H9 (cell line): ENCODE measurements around the gene PPP1R13B. TPM values are rescaled to one million over a fixed set of nuclear protein-coding genes. Genes with fewer than 3 reads are reported as not detected.

Source experiments
- DNase-seq: peaks from one replicate; pipeline ENCODE4 v3.0.0-alpha.2; 2017
- H2AFZ ChIP-seq: one replicate; pipeline ENCODE4 v1.6.1; 2013; ENCODE audit warnings: mild to moderate bottlenecking, low read length, control low read depth, moderate library complexity
- H2AK5ac ChIP-seq: 2 replicates; pipeline ENCODE4 v1.6.1; 2013; ENCODE audit warnings: low read length, control low read depth, mixed read lengths; ENCODE audit not compliant: insufficient read length
- H2BK120ac ChIP-seq: one replicate; pipeline ENCODE4 v1.6.1; 2013; ENCODE audit warnings: low read depth, mild to moderate bottlenecking, low read length, control low read depth, inconsistent platforms; ENCODE audit not compliant: poor library complexity, severe bottlenecking
- H2BK12ac ChIP-seq: 2 replicates; pipeline ENCODE4 v1.6.1; 2013; ENCODE audit warnings: low read length, control low read depth, mixed read lengths, low read depth; ENCODE audit not compliant: insufficient read length
- H2BK15ac ChIP-seq: 2 replicates; pipeline ENCODE4 v1.6.1; 2013; ENCODE audit warnings: low read depth, low read length, control low read depth
- H2BK20ac ChIP-seq: one replicate; pipeline ENCODE4 v1.6.1; 2013; ENCODE audit warnings: low read depth, mild to moderate bottlenecking, low read length, control low read depth, inconsistent platforms; ENCODE audit not compliant: poor library complexity, severe bottlenecking
- H2BK5ac ChIP-seq: 2 replicates; pipeline ENCODE4 v1.6.1; 2013; ENCODE audit warnings: low read length, control low read depth, mixed read lengths; ENCODE audit not compliant: insufficient read length
- H3K14ac ChIP-seq: 2 replicates; pipeline ENCODE4 v1.6.1; 2013; ENCODE audit warnings: low read length, control low read depth; ENCODE audit not compliant: insufficient read depth
- H3K18ac ChIP-seq: 2 replicates; pipeline ENCODE4 v1.6.1; 2013; ENCODE audit warnings: low read depth, mild to moderate bottlenecking, mixed read lengths, low read length, control low read depth; ENCODE audit not compliant: insufficient read length
- H3K23ac ChIP-seq: 2 replicates; pipeline ENCODE4 v1.6.1; 2013; ENCODE audit warnings: low read length, control low read depth, mixed read lengths, low read depth; ENCODE audit not compliant: insufficient read length
- H3K23me2 ChIP-seq: 2 replicates; pipeline ENCODE4 v1.6.1; 2013; ENCODE audit warnings: low read depth, mild to moderate bottlenecking, mixed read lengths, low read length, control low read depth; ENCODE audit not compliant: insufficient read length, poor library complexity, severe bottlenecking
- H3K27ac ChIP-seq: 2 replicates; pipeline ENCODE4 v1.5.1; 2013; ENCODE audit warnings: low read length, control low read depth, mixed read lengths, low read depth; ENCODE audit not compliant: insufficient read length
- H3K27me3 ChIP-seq: 2 replicates; pipeline ENCODE4 v1.6.1; 2013; ENCODE audit warnings: low read length, control low read depth, inconsistent platforms; ENCODE audit not compliant: insufficient read depth
- H3K4ac ChIP-seq: 2 replicates; pipeline ENCODE4 v1.6.1; 2013; ENCODE audit warnings: low read depth, mild to moderate bottlenecking, control low read depth, inconsistent platforms, low read length, moderate library complexity
- H3K4me1 ChIP-seq: 2 replicates; pipeline ENCODE4 v1.6.1; 2013; ENCODE audit warnings: low read length, control low read depth, inconsistent platforms; ENCODE audit not compliant: insufficient read depth
- H3K4me2 ChIP-seq: 2 replicates; pipeline ENCODE4 v1.6.1; 2013; ENCODE audit warnings: low read length, control low read depth, mixed read lengths; ENCODE audit not compliant: insufficient read length, insufficient read depth
- H3K56ac ChIP-seq: 2 replicates; pipeline ENCODE4 v1.6.1; 2013; ENCODE audit warnings: low read depth, mild to moderate bottlenecking, mixed read lengths, low read length, control low read depth; ENCODE audit not compliant: insufficient read length
- H3K79me1 ChIP-seq: 2 replicates; pipeline ENCODE4 v1.6.1; 2013; ENCODE audit warnings: low read depth, mild to moderate bottlenecking, moderate library complexity, low read length, control low read depth, inconsistent platforms; ENCODE audit not compliant: insufficient read depth, poor library complexity, severe bottlenecking
- H3K79me2 ChIP-seq: 2 replicates; pipeline ENCODE4 v1.6.1; 2013; ENCODE audit warnings: low read length, control low read depth, inconsistent platforms; ENCODE audit not compliant: insufficient read depth
- H3K9ac ChIP-seq: 2 replicates; pipeline ENCODE4 v1.6.1; 2013; ENCODE audit warnings: low read length, control low read depth, mixed read lengths; ENCODE audit not compliant: insufficient read length; ENCODE audit errors: extremely low read depth
- H3K9me3 ChIP-seq: one replicate; pipeline ENCODE4 v1.6.1; 2013; ENCODE audit warnings: low read depth, low read length, inconsistent platforms; ENCODE audit not compliant: control insufficient read depth
- H3T11ph ChIP-seq: one replicate; pipeline ENCODE4 v1.6.1; 2013; ENCODE audit warnings: mild to moderate bottlenecking, low read length, control low read depth, inconsistent platforms
- H4K20me1 ChIP-seq: one replicate; pipeline ENCODE4 v1.6.1; 2013; ENCODE audit not compliant: control insufficient read depth, insufficient read length, insufficient read depth
- H4K5ac ChIP-seq: 2 replicates; pipeline ENCODE4 v1.6.1; 2013; ENCODE audit warnings: low read depth, mild to moderate bottlenecking, mixed read lengths, low read length, control low read depth; ENCODE audit not compliant: insufficient read length
- H4K8ac ChIP-seq: replicated peaks from 2 replicates; pipeline ENCODE4 v1.6.1; 2013; ENCODE audit warnings: low read length, control low read depth, mixed read lengths, low read depth; ENCODE audit not compliant: insufficient read length
- H4K91ac ChIP-seq: 2 replicates; pipeline ENCODE4 v1.6.1; 2013; ENCODE audit warnings: low read depth, mild to moderate bottlenecking, moderate library complexity, mixed read lengths, low read length, control low read depth; ENCODE audit not compliant: insufficient read length
- H3K27ac Mint-ChIP-seq, 3 experiments: 2 replicates in 2 of 3; 3 replicates in 1 of 3; pipeline ENCODE4 v1.8.0; 2020 to 2021; ENCODE audit warnings: mixed read lengths in 3 of 3, mild to moderate bottlenecking in 1 of 3, moderate library complexity in 1 of 3
- H3K27me3 Mint-ChIP-seq: 2 replicates; pipeline ENCODE4 v1.8.0; 2021; ENCODE audit warnings: low read depth, mild to moderate bottlenecking, moderate library complexity, mixed read lengths
- H3K36me3 Mint-ChIP-seq, 3 experiments: 2 replicates in 2 of 3; 3 replicates in 1 of 3; pipeline ENCODE4 v1.8.0; 2020 to 2021; ENCODE audit warnings: low read depth in 3 of 3, mixed read lengths in 3 of 3; ENCODE audit not compliant: insufficient read depth in 1 of 3
- H3K4me1 Mint-ChIP-seq, 2 experiments: 2 replicates each; pipeline ENCODE4 v1.8.0; 2020; ENCODE audit warnings: mixed read lengths in 2 of 2
- H3K4me3 Mint-ChIP-seq, 2 experiments: 2 replicates in 1 of 2; 3 replicates in 1 of 2; pipeline ENCODE4 v1.8.0; 2020 to 2021; ENCODE audit warnings: mild to moderate bottlenecking in 2 of 2, mixed read lengths in 2 of 2, moderate library complexity in 1 of 2
- H3K9me3 Mint-ChIP-seq, 2 experiments: 2 replicates in 1 of 2; 3 replicates in 1 of 2; pipeline ENCODE4 v1.8.0; 2020; ENCODE audit warnings: mild to moderate bottlenecking in 2 of 2, mixed read lengths in 2 of 2, moderate library complexity in 1 of 2
- WGBS: extraction: QIAGEN DNeasy Blood & Tissue Kit; methylation state at CpG from one replicate; pipeline ENCODE4 v1.1.7; 2013; ENCODE audit warnings: missing lambda C conversion rate, low lambda C conversion rate, mixed read lengths; ENCODE audit not compliant: insufficient read length; ENCODE audit errors: extremely low coverage; 5-methylcytosine and 5-hydroxymethylcytosine counted together
- total RNA-seq: library from RNA; stranded (reverse); gene quantifications from 2 replicates; pipeline ENCODE4 v1.2.1, GENCODE V29; 2021
- TF ChIP-seq, protein P1 (sequence below): fragments of 200-600 bp; sonication (generic); conservative IDR thresholded peaks from 3 replicates; pipeline ENCODE4 v1.8.0; 2021; ENCODE audit warnings: antibody characterized with exemption, mild to moderate bottlenecking

Gene PPP1R13B
- total RNA-seq, 1 experiment from 2014 or later, result 6.0 TPM

DNA sequence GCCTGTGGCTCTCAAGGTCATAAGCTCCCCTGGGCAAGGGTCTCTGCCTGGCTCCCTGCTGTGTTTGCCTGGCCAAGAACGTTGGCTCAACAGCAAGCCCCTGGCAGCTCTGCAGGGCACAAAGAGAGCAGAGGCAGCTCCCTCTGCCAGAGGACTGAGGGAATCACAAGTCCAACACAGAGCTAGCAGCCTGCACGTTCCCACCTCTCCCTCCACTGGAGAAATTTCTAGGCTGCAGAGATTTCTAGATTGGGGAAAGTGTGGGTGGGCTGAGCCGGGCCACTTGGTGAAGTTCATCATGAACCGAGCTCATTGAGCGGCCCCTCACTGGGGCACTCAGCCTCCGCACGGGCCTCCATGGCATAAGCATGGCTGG is 111.9 kb downstream of the PPP1R13B start:
- Histone ChIP-seq H3K23ac (no peak overlapping the region), H3K27ac (no peak overlapping the region), H2AFZ (no peak overlapping the region), H4K5ac (no peak overlapping the region), H4K20me1 (peaks cover 3% of the 10 kb centered on the region), H3K79me1 (no peaks in the 10 kb centered on the region), H2BK15ac (no peak overlapping the region), H3K56ac (no peak overlapping the region), H2BK12ac (no peak overlapping the region), H2BK5ac (no peak overlapping the region), H2BK120ac (no peak overlapping the region), H3K14ac (no peak overlapping the region), H3K79me2 (no peaks in the 10 kb centered on the region), H3K27me3 (no peaks in the 10 kb centered on the region), H3K9ac (no peak overlapping the region), H3K4me2 (no peak overlapping the region), H3K4me1 (no peaks in the 10 kb centered on the region; the same call in 1 of the 2 replicates), H2BK20ac (no peak overlapping the region), H2AK5ac (no peak overlapping the region), H4K8ac (no peak overlapping the region), H3K9me3 (no peaks in the 10 kb centered on the region), H3K23me2 (no peaks in the 10 kb centered on the region), H3T11ph (no peak overlapping the region), H3K4ac (no peak overlapping the region), H4K91ac (no peak overlapping the region), H3K18ac (no peak overlapping the region)
- peak overlapping the region in 2 of 3 experiments; percentile 48 to 64; a peak in 3 of 7 replicates for H3K27ac Mint-ChIP-seq
- H3K9me3 Mint-ChIP-seq, result no peaks in the 10 kb centered on the region
- no peak overlapping the region for H3K4me3 Mint-ChIP-seq
- no CpG with 5 or more reads among the region's 7 CpGs for WGBS
- H3K27me3 Mint-ChIP-seq, result no peaks in the 10 kb centered on the region
- TF ChIP-seq, protein P1, sequence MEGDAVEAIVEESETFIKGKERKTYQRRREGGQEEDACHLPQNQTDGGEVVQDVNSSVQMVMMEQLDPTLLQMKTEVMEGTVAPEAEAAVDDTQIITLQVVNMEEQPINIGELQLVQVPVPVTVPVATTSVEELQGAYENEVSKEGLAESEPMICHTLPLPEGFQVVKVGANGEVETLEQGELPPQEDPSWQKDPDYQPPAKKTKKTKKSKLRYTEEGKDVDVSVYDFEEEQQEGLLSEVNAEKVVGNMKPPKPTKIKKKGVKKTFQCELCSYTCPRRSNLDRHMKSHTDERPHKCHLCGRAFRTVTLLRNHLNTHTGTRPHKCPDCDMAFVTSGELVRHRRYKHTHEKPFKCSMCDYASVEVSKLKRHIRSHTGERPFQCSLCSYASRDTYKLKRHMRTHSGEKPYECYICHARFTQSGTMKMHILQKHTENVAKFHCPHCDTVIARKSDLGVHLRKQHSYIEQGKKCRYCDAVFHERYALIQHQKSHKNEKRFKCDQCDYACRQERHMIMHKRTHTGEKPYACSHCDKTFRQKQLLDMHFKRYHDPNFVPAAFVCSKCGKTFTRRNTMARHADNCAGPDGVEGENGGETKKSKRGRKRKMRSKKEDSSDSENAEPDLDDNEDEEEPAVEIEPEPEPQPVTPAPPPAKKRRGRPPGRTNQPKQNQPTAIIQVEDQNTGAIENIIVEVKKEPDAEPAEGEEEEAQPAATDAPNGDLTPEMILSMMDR, result no peak
- no peak for DNase-seq
- H3K4me1 Mint-ChIP-seq, result peaks cover 7 to 11% of the 10 kb centered on the region in 2 experiments
- peaks cover 3 to 37% (median 24%) of the 10 kb centered on the region in 3 experiments for H3K36me3 Mint-ChIP-seq
